HG03439 (cell line): ENCODE measurements around the gene CTXND2.
"Not testable (repeated sequence)": the region's sequence is repeated elsewhere in the genome, so short reads cannot be mapped to it uniquely, and the experiment has no call there.

Experiments
- ATAC-seq: cut with Tn5 transposase; IDR thresholded peaks from one replicate; pipeline ENCODE4 v1.9.1; 2021; ENCODE audit warnings: mild to moderate bottlenecking, moderate library complexity; ENCODE audit not compliant: unreplicated experiment

CTXND2 gene

DNA sequence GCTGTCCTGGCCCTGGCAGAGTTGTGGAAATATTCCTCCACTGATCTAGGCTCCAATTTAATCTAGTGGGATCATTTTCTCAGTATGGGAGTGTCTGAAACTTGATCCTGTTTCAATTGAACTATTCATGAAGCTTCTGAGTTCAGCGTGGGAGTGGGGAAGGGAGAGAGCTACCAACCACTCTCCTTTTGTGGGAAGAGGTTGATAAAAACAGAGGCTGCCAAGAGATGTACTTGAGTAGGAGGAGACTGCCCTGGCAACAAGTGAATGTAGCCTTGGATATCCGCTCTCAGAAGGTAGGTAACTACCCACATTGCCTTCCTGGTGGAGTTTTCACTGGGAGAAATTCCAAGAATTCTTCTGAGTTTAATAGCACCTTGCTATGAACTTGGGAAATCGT lies at the start of gene CTXND2:
Gene CTXND2 (plus strand): TSS at position 119 of the 400 bp plus-strand sequence. CDS start 25,179 bp downstream, outside the sequence.
- no peak for ATAC-seq

DNA sequence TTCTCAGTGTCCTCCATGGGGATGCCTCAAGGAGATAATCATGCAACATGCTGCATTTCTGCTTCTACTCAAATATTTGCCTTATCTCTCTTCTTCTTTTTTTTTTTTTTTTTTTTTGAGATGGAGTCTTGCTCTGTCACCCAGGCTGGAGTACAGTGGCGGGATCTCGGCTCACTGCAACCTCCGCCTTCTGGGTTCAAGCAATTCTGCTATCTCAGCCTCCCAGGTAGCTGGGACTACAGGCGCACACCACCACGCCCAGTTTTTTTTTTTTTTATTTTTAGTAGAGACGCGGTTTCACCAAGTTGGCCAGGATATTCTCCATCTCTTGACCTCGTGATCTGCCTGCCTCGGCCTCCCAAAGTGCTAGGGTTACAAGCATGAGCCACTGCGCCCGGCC lies 46.1 kb upstream of the CTXND2 start:
- ATAC-seq: not testable (repeated sequence)

- ATAC-seq: no peak
Observed at GRCh38 chr1:150841626-150842025, 45.3 kb upstream of the CTXND2 start.

DNA sequence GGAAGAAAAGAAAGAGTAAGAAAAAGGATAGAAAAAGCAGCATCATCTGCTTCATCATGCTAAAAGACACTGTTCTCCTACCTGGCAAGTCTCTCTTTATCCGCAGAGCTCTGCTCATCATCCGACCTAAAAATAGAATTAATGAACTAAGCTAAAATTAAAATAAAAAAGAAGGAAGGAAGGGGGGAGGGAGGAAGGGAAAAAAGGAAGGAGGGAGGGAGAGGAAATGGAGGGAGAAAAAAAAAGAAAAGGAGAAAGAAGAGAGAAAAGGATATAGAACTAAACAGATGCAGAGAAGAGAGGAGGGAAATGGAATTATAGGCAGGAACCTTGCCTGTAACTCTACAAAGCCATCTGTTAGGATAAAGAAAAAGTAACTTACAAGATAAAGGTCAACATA lies 44.6 kb upstream of the CTXND2 start:
- no peak for ATAC-seq

GRCh38 chr1:150842964-150843363 lies 44.0 kb upstream of the CTXND2 start:
- no peak for ATAC-seq

DNA sequence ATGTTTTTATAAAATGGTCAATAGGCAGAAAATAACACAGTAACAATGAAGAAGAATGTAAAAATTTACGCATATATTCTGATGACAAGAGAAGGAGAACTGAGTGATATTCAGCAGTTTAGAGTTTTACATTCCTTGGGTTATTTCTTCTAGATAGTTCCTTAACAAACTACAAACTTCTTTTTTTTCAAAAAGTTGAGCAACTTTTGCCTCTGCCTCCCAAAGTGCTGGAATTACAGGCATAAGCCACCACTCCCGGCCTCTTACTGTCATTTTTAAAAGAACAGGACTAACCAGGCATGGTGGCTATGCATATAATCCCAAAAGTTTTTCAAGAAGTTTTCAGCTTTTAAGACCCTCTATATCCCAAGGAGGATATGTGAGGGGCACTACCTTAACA lies 43.5 kb upstream of the CTXND2 start:
- no peak for ATAC-seq

- no peak for ATAC-seq
Observed at GRCh38 chr1:150846473-150847146, 40.3 kb upstream of the CTXND2 start.

DNA sequence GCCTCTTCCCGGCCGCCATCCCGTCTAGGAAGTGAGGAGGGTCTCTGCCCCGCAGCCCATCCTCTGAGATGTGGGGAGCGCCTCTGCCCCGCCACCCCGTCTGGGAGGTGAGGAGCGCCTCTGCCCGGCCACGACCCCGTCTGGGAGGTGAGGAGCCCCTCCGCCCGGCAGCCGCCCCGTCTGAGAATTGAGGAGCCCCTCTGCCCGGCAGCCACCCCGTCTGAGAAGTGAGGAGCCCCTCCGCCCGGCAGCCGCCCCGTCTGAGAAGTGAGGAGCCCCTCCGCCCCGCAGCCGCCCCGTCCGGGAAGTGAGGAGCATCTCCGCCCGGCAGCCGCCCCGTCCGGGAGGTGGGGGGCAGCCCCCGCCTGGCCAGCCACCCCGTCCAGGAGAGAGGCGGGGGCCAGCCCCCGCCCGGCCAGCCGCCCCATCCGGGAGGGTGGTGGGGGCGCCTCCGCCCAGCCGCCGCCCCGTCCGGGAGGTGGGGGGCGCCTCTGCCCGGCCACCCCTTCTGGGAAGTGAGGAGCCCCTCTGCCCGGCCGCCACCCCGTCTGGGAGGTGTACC lies 36.1 kb upstream of the CTXND2 start:
- not testable (repeated sequence) for ATAC-seq

GRCh38 chr1:150852734-150853133 lies 34.2 kb upstream of the CTXND2 start:
- ATAC-seq: not testable (repeated sequence)

DNA sequence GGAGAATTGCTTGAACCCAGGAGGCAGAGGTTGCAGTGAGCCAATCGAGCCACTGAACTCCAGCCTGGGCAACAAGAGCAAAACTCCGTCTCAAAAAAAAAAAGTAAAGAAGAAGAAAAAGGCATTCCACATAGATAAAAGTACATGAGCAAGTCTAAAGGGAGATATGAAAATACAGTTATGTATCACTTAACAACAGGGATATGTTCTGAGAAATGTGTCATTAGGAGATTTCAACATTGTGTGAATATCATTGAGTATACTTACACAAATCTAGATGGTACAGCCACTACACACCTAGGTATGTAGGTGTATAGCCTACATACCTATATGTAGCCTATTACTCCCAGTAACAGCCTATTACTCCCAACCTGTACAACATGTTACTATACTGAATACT lies 23.2 kb upstream of the CTXND2 start:
- ATAC-seq: no peak

- ATAC-seq: not testable (repeated sequence)
Observed at GRCh38 chr1:150864200-150864599, 22.7 kb upstream of the CTXND2 start.

DNA sequence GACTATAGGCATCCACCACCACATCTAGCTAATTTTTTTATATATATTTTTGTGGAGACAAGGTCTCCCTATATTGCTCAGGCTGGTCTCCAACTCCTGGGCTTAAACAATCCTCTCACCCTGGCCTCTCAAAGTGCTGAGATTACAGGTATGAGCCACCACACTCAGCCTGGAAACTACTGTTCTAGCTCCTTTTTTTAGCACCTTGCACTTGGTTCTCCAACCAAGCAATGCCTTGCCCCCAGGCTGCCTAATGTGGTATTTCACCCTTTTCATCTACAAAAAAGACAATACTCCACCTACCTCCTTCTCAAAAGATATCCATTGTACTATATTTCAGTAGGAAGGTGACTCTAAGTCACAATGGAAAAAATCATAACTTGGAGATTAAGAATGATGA lies 17.3 kb upstream of the CTXND2 start:
- ATAC-seq: no peak

DNA sequence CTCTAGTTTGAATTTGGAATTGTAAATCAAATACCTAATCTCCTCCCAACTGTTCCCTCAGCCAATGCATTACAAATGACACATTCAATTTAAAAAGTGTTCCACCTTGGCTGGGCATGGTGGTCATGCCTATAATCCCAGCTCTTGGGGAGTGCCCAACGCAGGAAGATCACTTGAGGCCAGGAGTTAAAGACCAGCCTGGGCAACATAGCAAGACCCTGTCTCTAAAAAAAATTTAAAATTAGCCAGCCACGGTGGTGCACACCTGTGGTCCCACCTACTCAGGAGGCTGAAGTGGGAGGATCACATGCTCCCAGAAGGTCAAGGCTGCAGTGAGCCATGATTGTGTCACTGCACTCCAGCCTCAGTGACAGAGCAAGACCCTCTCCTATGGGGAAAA lies 14.4 kb upstream of the CTXND2 start:
- no peak for ATAC-seq

- ATAC-seq: no peak
Observed at GRCh38 chr1:150873521-150873920, 13.4 kb upstream of the CTXND2 start.

- ATAC-seq: no peak
Observed at GRCh38 chr1:150874455-150875196, 12.3 kb upstream of the CTXND2 start.

- ATAC-seq: no peak
Observed at GRCh38 chr1:150875197-150876118, 11.5 kb upstream of the CTXND2 start.

DNA sequence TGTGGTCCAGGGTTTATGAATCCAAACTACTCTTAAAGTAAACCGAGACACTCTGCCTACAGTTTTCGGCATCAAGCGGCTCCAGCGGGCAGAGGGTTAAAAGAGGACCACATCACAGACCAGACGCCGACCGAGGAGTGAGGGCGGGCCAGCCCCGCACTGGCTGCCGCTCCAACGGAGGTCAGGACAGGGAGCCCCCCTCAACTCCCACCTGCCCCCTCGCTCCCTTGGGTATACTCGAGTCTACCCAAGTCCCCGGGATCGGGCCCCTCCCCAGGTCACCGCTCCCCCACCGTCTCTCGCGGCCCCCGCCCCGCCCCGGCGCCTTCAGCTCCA lies 10.8 kb upstream of the CTXND2 start:
- no peak for ATAC-seq

DNA sequence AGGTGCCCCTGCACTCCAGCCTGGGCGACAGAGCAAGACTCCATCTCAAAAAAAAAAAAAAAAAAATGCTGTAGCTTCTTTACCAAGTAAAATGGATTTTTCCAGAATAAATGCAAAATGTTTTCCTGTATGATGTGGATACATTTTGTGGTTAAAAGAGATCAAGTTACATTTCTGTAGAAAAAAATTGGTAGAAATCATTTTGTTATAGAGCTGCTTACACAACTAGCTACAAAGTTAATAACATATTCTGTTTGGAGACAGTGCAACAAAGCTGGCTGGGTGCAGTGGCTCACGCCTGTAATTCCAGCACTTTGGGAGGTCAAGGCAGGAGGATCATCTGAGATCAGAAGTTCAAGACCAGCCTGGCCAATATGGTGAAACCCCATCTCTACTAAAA lies 8.0 kb upstream of the CTXND2 start:
- ATAC-seq: not testable (repeated sequence)

DNA sequence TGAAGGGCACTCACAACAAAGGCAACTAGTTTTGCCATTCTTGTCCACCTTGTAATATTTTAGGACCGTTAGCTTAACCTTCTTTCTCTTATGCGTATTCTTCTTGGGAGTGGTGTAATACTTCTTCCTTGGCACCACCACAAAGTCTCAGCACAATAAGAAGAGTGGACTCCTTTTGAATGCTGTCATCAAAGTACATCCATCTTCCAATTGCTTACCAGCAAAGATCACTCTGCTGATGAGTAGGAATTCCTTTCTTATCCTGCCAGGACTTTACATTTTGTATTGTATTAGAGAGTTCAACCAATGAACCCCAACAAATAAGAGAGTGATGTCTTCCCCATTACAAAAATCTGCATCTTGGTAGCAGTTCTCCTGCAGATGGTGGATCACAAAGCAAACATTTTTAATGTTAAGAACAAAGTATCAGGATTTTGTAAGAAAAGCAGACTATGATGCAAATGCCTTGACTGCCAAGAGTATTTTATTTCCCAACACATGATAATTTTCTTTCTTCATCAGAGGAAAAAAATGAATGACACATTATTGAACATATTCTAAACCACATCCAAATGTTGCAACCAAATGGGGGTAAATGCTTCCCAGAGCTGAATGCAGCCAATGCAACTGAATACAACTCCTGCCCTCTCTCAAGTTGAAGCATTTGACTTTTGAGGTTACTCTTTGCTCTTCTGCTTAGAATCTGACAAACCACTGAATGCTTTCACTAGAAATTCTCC lies 5.4 kb upstream of the CTXND2 start:
- no peak for ATAC-seq

DNA sequence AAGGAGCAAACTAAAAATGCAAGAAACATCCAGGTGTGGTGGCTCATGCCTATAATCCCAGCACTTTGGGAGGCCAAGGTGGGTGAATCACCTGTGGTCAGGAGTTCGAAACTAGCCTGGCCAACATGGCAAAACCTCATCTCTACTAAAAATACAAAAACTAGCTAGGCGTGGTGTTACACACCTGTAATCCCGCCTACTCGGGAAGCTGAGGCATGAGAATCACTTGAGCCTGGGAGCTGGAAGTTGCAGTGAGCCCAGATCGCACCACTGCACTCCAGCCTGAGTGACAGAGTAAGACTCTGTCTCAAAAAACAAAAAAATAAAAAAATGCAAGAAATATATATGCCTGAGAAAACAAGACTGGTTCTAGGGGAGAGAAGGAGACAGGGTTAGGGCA lies 3.8 kb upstream of the CTXND2 start:
- not testable (repeated sequence) for ATAC-seq

- no peak for ATAC-seq
Observed at GRCh38 chr1:150888727-150889126, 1.8 kb downstream of the CTXND2 start.
